AG08395 (cell line): ENCODE data around the gene EMP3.
A peak's percentile ranks its signal among the peaks of the same experiment; 100 is the strongest.

ENCODE experiments used
- DNase-seq: peaks from one replicate; pipeline ENCODE4 v3.0.0; 2012; ENCODE audit warnings: mixed read lengths, low spot score

Gene EMP3

GRCh38 chr19:48318286-48318987 is 6.9 kb upstream of the EMP3 start:
- no peak for DNase-seq

- DNase-seq: peak; percentile 72
Observed at GRCh38 chr19:48319647-48320541, 5.5 kb upstream of the EMP3 start.

- peak; percentile 90 for DNase-seq
Observed at GRCh38 chr19:48321372-48321621, 4.1 kb upstream of the EMP3 start.

GRCh38 chr19:48321622-48322591 is 3.4 kb upstream of the EMP3 start:
- peak; percentile 99 for DNase-seq

GRCh38 chr19:48329167-48329891 is 4.0 kb downstream of the EMP3 start:
- DNase-seq: no peak

- no peak for DNase-seq
Observed at GRCh38 chr19:48330012-48330681, 4.8 kb downstream of the EMP3 start.

GRCh38 chr19:48332351-48332661 is 7.0 kb downstream of the EMP3 start:
- no peak for DNase-seq

GRCh38 chr19:48332662-48333466 is 7.5 kb downstream of the EMP3 start:
- DNase-seq: peak; percentile 92

- peak; percentile 97 for DNase-seq
Observed at GRCh38 chr19:48333467-48334384, 8.4 kb downstream of the EMP3 start.

- DNase-seq: no peak
Observed at GRCh38 chr19:48338253-48338755, 13.0 kb downstream of the EMP3 start.

GRCh38 chr19:48338802-48339503 is 13.6 kb downstream of the EMP3 start:
- no peak for DNase-seq

GRCh38 chr19:48340995-48341394 is 15.6 kb downstream of the EMP3 start:
- DNase-seq: no peak

- DNase-seq: no peak
Observed at GRCh38 chr19:48341515-48342413, 16.4 kb downstream of the EMP3 start.

GRCh38 chr19:48342414-48342738 is 17.0 kb downstream of the EMP3 start:
- DNase-seq: no peak

- peak; percentile 36 for DNase-seq
Observed at GRCh38 chr19:48342841-48343540, 17.6 kb downstream of the EMP3 start.

GRCh38 chr19:48344892-48345291 is 19.5 kb downstream of the EMP3 start:
- no peak for DNase-seq

GRCh38 chr19:48346191-48346590 is 20.8 kb downstream of the EMP3 start:
- DNase-seq: no peak
